Stromal cell of bone marrow (primary cell): ENCODE results near the gene SMAGP.
"Not testable (repeated sequence)": the region's sequence is repeated elsewhere in the genome, so short reads cannot be mapped to it uniquely, and the experiment has no call there.

Experiments used
- DNase-seq: peaks from one replicate; pipeline ENCODE4 v3.0.0-alpha.2; 2012; ENCODE audit warnings: low read depth

SMAGP gene

DNA sequence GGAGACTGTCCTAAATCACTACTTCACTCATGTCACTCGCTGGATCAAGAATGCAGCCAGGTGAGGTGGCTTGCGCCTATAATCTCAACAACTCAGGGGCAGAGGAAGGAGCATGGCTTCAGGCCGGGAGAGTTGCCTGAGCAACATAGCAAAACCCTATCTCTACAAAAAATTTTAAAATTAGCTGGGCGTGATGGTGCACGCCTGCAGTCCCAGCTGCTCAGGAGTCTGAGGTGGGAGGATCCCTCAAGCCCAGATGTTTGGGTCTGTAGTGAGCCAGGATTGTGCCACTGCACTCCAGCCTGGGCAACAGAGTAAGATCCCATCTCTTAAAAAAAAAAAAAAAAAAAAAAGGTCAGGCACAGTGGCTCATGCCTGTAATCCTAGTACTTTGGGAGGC, 5.9 kb downstream of the SMAGP start:
- DNase-seq: no peak

- no peak for DNase-seq
Measured at GRCh38 chr12:51263341-51263740, 6.9 kb downstream of the SMAGP start.

DNA sequence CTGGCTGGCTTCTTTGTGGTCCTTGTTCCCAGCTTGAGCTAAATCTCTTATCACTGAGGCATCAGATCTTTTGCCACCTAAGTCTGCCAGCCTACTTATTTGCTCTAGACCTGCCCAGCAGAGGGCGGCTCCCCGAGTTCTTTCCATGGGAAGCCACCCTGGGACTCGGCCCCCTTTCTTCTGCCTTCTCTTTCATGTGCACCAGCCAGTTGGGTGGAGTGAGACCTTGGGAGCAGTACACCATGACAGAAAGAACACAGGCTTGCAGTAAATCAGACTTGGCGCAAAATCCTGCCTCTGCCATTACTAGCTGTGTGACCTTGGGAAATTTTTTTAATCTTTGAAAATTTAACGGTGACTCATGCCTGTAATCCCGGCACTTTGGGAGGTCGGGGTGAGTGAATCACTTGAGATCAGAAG, 7.4 kb downstream of the SMAGP start:
- no peak for DNase-seq

DNA sequence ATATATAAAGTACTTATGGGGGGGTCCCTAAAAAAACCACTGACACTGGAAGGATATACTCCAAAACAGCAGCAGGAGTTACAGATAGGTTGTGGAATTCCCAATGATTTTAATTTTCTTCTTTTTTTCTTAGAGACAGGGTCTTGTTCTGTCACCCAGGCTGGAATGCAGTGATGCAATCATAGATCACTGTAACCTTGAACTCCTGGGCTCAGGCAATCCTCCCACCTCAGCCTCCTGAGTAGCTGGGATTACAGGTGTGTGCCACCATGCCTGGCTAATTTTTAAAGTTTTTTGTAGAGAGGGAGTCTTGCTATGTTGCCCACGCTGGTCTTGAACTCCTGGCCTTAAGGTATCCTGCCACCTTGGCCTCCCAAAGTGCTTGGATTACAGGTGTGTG, 10.6 kb downstream of the SMAGP start:
- DNase-seq: not testable (repeated sequence)

DNA sequence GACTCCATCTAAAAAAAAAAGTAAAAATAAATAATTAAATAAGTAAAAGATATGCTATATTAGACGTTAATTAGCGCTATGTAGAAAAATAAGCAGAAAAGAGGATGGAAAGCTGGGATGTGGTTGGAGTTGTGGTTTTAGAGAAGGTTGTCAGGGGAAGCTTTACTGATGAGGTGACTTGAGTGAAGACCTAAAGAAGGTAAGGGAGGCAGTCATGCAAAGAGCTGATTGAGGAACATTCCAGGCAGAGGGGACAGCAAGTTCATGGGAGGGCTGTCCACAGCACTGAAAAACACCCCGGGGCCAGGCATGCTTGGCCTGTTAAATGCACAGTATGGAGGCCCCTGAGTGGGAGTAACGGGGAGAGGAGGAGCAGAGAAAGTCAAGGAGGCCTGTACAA, 15.7 kb downstream of the SMAGP start:
- no peak for DNase-seq

- no peak for DNase-seq
Measured at GRCh38 chr12:51253276-51253675, 16.9 kb downstream of the SMAGP start.

- DNase-seq: no peak
Measured at GRCh38 chr12:51247523-51248206, 22.6 kb downstream of the SMAGP start.

DNA sequence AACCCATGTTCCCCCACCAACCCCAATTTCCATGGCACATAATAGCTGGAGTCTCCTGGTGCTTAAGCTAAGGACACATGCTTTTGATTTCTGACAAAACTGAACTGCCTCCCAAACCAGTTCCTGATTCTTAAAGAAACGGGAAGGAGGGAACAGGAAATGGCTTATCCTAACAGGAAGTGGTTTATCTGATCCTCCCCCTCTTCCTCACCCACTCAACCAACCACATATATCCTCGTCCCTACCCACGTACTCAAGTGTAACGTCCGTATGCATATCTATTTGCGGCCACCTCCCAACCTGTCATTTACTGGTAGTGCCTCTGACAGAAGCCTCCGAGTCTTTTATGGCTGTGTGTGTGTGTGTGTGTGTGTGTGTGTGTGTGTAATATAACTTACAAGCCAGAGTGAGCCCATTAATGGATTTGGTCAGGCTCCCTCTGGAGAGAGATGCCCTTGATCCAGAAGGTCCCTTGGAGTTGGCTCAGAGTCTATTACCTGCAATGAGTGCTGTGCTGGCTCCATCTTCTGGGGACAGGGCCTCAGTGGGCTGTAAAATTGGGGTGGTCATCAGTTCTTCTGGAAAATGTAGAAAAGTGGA, 23.9 kb downstream of the SMAGP start:
- DNase-seq: no peak

GRCh38 chr12:51245476-51246253, 24.6 kb downstream of the SMAGP start:
- DNase-seq: no peak

DNA sequence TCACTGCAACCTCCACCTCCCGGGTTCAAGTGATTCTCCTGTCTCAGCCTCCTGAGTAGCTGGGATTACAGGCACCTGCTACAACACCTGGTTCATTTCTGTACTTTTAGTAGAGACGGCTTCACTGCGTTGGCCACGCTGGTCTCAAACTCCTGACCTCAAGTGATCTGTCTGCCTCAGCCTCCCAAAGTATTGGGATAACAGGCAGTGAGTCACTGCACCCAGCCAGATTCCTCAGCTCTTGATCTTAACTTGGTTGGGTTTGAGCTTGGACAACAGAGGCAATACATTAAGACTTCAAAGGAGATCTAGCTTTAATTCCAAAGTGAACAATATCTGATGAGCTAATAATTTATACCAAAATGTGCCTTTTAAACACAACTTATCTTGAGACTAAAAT, 25.9 kb downstream of the SMAGP start:
- no peak for DNase-seq

- DNase-seq: no peak
Measured at GRCh38 chr12:51242876-51243275, 27.3 kb downstream of the SMAGP start.

- DNase-seq: no peak
Measured at GRCh38 chr12:51242120-51242519, 28.1 kb downstream of the SMAGP start.

GRCh38 chr12:51240971-51241370, 29.2 kb downstream of the SMAGP start:
- DNase-seq: no peak

DNA sequence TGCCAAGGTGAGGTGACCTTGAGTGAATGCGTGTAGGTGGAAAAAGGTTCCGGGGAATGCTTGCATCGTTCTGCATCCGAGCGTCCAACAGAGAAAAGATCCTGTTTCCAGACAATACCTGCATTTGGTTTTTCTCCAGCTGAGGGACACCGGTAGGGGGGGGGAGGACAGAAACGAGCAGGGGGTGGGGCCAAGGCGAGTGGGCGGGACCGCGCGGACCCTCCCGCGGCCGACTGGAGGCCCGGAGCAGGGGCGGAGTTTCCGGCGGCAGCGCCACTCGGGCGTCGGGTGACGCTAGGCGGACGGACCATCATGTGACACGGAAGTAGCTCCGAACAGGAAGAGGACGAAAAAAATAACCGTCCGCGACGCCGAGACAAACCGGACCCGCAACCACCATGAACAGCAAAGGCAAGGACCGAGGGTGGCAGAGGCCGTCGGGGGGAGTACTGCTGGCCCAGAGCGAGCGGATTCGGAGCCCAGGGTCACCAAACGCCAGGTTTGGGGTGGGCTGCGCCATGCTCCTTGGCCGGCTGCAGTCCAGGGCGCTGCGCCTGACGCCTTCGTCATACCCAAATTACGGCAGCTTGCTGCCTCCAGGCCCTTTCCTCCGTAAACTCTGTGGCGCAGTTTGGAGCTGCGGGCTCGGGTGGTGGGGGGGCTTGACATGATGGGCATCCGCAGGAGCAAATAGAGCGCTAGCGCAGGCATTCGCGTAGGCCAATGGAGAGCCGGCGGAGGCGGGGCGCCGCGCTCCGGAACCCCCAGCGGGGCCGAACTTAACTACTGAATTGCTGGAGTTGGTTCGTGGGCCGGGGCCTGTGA, 31.5 kb downstream of the SMAGP start, which contains the start of gene DAZAP2:
TSS of gene DAZAP2 (plus strand) at position 317 of the 825 bp plus-strand sequence. CDS start at position 399, 82 bp downstream.
- peak; percentile 90 for DNase-seq

DNA sequence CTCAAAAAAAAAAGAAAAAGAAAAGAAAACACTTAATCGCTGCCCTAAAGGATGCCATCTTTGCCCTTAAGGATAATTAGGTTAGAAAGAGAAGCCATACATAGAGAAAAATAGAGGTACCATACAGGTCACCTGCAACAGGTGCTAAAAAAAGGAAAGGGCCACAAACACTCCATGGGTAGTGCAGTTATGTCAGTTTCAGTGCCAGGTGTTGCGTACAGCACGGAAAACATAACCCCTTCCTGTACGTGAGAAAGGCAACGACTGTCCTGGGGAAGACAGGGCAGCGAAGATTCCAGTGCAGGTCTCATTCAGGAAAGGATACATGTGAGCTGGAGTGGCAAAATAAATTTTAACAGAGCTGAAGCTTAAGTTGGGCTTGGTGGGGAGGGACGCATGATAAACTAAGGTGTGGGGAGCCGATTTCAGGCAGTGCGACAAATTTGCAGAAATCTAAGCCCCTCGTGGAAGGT, 32.1 kb downstream of the SMAGP start:
- DNase-seq: no peak

DNA sequence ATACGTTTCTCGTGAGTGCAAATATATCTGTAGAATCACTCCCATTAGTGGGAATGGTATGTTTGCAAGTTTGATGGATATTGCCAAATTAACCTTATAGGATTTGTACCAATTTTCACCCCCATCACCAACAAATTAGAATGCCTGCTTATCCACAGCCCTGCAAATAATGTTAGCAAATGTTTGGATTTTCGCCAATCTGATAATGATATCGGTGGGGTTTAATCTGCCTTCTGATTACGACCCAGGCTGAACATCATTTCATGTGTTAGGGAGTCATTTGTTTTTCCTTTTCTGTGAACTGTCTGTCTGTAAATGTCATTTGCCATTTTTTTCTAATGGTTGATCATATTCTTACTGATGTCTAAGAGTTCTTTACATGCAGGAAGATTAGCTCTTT, 35.7 kb downstream of the SMAGP start:
- DNase-seq: no peak

DNA sequence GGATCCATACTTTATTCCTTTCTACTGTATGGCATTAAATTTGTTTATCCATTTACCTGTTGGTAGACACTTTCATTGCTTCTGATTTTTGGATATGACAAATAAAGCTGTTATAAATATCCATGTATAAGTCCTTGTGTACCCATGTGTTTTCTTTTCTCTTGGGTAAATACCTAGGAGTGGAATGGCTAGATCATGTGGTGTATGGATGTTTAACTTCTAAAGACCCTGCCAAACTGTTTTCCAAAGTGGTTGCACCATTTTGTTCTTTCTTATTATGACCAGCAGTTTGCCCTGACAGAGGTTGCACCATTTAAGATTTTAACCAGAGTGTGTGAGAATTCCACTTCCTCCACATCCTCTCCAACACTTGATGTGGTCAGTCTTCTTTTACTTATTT, 37.6 kb downstream of the SMAGP start:
- no peak for DNase-seq

- DNase-seq: no peak
Measured at GRCh38 chr12:51229116-51229809, 41.0 kb downstream of the SMAGP start.

DNA sequence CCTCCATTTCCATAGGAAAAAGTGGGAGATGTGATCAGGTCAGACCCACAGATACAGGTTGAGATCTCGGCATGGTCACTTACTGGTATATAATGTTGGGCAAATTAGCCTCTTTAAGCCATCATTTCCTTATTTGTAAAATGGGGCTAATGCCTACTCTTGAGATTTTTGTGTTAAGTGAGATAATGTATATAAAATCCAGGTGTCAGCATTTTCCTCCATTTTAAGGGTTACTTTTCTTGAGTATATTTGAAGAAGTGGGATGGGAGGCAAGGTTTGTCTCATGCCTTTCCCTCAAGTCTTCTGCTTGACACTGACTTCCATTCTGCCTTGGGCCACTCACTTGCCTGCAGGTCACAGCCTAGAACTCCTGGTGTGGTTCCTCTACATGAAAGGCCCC, 42.3 kb downstream of the SMAGP start:
- no peak for DNase-seq

DNA sequence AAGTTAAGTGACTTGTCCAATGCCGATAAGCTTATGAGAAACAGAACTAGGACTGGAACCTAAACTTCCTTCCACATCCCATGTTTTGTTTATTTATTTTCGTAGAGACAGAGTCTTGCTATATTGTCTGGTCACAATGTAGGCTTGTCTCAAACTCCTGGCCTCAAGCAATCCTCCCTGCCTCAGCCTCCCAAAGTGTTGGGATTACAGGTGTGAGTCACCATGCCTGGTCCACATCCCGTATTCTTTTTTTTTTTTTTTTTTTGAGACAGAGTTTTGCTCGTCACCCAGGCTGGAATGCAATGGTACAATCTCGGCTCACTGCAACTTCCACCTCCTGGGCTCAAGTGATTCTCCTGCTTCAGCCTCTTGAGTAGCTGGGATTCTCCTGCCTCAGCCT, 43.1 kb downstream of the SMAGP start:
- not testable (repeated sequence) for DNase-seq

DNA sequence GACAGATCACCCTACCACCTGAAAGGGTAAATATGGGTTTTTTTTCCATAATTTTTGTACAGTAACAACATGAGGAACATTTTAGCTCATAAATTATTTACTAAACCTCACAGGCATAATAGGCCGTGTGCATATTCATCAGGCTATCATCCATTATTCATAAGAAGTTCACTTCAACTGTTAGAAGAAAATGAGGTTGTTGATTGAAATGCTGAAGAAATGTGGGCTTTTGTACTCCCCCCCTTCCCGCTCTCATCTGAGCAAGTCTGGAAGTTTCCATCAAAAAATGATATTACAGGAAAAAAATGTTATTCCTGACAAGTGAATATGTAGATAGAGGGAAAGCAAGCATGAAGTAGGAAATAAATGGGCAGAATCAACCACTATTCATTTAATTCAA, 44.4 kb downstream of the SMAGP start:
- DNase-seq: no peak

DNA sequence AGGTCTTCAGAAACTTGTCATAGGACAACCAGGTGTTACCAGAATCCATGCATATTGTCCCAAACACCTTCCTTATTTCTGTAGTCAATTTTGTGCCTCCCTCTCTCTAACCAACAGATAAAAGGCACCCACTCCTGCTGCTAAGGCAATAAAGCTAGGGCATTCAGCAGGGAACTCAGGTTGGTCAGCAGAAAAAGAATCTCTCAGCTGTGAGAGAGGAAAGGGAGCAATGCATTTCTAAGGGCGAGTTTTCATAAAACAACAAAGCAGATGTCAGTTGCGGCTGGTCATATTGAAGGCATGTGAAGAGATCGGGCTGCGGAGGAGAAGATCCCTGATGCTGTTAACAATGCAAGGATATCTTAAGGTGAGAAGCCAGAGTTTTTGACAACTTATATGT, 45.0 kb downstream of the SMAGP start:
- DNase-seq: no peak
